GM19467 (cell line): ENCODE data around the gene GJA3.
"Not testable (repeated sequence)": the region's sequence is repeated elsewhere in the genome, so short reads cannot be mapped to it uniquely, and the experiment has no call there.

Experiments
- ATAC-seq: cut with Tn5 transposase; IDR thresholded peaks from one replicate; pipeline ENCODE4 v1.9.1; 2021; ENCODE audit warnings: mild to moderate bottlenecking, moderate library complexity; ENCODE audit not compliant: unreplicated experiment

Gene GJA3

GRCh38 chr13:20153290-20153689 is 7.6 kb downstream of the GJA3 start:
- ATAC-seq = not testable (repeated sequence)

DNA sequence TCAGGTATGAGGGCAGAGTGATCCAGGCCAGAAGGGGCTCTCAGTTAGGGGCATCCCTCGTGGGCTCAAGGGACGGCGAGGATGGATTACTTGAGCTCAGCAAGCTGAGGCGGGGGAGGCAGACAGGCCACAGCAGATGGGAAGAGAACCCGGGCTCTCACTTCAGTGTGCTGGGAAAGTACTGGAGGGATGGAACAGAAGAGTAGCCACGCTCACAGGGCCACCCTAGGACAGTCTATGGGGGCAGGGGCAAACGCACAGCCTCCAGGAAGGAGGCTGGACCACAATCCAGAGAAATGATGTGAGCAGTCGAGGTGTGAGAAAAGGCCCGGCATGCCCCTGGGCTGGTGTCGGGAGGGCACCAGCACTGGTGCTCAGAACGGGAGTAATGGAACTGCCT is 9.2 kb downstream of the GJA3 start:
- ATAC-seq = no peak

GRCh38 chr13:20151016-20151415 is 9.8 kb downstream of the GJA3 start:
- no peak for ATAC-seq

DNA sequence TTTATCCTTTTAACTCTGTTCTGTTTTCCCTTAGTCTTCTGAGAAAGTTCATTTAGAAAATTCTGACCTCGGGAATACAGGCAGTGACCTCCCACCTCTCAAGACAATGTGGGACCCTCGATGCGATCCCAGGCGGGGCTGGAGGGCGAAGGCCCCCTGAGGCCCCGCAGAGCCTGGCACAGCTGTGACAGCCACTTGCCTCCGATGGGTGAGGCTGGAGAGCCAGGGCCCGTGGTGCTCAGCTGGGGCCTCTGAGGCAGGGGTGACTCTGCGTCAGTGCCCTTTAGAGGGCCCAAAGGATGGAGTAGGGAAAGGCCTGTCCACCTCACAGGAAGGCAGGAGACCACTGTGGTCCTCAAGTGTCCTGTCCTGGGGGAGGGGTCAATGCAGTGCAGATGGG is 10.3 kb downstream of the GJA3 start:
- no peak for ATAC-seq

DNA sequence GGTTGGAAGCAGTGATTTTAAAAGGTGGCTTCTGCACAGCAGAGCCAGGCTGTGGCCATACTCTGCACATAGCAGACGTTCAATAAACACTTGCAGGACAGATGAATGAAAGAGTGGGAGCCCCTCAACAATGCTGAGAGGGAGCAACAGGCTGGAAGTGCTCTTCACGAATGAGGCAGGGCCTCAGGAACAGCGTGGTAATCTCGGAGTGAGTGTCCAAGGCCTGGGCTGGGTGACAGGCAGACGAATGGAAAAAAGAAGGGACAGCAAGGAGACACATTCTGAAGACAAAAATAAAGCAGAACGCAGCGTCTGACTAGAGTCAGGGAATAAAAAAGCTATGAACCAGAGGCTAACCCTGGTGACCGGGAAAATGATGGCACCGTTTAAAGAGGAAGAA is 11.1 kb downstream of the GJA3 start:
- no peak for ATAC-seq

GRCh38 chr13:20148501-20149183 is 12.2 kb downstream of the GJA3 start:
- no peak for ATAC-seq

DNA sequence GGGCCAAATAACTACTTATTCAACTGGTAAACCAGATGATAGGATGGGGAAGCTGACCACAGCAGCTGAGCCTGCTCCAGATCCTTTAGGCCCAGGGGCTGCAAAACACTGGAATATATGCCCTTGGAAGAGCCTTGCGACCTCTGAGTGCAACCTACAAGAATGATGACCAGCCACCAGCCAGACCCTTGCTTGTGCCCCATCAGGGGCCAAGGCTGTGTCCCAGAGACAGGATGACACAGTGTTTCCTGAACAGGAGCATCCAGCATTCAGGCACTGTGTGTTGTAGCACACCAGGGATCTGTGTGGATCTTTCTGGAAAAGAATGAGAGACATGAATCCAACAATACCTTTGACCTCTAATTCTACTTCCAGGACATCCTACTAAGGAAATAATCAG is 14.5 kb downstream of the GJA3 start:
- ATAC-seq = no peak

DNA sequence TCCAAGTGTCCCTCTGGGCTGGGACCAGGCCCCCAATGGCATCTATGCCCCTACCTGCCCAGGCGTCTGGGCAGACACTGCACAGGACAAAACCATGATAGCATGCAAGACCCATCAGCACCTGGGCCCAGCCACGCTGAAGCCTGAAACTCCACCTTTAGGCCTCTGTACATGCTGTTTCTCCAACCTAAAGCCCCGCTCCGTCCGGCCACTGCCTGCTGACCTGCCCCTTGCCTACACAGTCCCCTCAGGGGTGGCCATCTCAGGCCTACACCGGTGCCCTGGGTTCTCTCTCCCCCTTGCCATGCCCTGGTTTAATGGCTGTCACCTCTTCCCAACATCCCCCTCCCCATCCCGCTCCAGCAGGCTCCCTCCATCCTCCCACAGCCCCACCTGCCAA is 15.3 kb downstream of the GJA3 start:
- ATAC-seq = no peak

GRCh38 chr13:20144141-20144850 is 16.6 kb downstream of the GJA3 start:
- no peak for ATAC-seq

- no peak for ATAC-seq
These were observed 17.8 kb downstream of the GJA3 start for GRCh38 chr13:20142927-20143480.

DNA sequence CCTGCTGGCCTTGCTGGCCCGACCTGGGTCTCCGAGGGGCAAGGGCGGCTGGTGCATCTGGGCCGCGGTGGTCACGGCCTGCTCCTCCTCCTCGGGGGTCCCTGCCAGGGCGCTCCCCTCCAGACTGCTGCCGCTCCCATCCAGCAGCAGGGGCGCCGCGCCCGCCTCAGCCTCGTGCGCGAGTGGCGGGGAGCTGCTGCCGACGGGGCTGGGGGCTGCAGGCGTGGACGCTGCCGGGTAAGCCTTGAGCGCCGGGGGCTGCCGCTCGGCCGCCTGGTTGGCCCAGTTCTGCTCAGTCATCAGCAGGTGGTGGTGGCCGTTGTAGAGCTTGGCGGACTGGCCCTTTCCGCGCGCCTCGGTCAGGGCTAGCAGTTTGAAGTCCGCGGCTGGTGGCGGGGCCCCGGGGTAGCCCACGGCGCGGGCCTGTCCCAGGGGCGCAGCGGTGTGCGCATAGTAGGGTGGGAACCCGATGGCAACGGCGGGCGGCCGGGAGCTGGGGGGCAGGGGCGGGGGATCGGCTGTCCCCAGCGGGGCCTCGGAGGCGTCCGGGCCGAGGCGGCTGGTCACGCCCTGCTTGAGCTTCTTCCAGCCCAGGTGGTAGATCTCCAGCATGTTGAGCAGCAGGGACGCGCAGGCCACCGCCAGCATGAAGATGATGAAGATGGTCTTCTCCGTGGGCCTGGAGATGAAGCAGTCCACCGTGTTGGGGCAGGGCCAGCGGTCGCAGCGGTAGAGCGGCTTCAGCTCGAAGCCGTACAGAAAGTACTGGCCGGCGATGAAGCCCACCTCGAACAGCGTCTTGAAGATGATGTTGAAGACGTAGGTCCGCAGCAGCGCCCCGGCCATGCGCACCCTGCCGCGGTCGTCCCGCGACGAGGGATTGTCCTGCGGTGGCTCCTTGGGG is 18.6 kb downstream of the GJA3 start:
- no peak for ATAC-seq

DNA sequence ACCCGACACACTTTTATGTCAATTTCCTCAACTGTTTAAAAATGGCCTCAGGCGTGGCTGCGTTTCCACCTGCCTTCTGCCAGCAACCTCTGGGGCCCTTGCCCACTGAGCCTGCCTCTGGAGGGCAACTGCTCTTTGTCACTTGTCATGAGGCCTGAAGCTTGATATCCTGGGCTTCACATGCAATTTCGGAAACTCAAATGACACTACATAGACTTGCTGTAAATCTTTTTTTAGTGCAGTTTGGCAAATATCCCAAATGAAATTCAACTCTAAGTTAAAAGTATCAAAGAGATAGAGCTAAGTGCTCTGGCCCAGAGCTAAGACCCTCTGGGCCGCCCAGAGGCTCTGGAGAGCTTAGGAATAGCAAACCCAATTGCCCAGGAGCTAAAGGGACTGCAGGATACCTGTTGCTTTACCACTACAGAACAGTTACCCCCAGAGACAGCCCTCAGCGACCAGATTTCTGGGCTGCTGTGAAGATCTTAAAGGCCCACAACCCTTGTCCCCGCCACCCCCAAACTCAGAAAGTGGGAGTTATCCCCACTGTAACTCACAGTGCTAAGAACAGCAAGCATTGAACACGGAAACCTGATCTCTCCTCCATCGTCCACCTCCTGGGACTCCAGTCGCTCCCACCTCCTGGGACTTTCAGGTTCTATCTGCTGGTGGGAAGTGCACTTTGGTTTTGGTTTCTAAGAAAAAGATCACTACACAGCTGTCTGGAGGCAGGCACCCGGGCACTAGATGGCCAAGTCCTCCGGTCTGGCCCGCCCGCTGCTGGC is 19.4 kb downstream of the GJA3 start:
- no peak for ATAC-seq

DNA sequence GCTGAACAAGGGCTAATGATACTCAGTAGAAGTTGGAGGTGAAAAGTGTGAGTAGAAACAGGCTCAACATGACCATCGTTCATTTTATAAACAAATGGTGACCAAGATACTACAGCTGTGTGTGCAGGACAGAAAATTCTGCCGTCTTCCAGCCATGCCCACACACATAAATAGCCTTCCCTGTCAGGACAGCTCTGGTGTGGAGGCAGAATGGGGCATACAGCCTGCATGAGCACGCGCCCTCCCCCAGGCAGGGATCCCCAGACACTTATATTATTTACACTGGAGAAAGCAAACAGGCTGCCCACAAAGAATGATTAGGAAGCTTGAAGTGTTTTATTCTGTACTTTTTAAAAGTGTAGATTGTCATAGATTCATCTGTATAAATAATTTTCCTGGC is 20.4 kb downstream of the GJA3 start:
- no peak for ATAC-seq

DNA sequence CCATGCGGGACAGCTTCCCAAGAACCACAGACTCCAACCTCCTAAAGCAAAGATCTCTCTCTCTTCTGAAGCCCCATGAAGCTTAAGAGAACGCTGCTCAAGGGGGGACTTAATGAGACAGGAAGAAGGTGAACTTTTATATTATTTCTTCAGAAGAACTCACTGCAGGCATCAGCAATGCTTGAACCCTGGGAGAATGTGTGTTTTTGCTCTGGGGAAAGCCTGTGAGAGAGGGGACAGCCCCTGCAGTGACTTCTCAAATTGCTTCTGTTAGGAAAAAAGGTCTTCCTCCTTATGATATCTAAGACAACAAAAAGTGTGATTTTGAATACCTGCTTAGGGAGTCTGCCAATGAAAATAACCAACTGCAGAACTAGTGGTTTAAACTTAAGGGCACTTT is 23.0 kb downstream of the GJA3 start:
- ATAC-seq = no peak

DNA sequence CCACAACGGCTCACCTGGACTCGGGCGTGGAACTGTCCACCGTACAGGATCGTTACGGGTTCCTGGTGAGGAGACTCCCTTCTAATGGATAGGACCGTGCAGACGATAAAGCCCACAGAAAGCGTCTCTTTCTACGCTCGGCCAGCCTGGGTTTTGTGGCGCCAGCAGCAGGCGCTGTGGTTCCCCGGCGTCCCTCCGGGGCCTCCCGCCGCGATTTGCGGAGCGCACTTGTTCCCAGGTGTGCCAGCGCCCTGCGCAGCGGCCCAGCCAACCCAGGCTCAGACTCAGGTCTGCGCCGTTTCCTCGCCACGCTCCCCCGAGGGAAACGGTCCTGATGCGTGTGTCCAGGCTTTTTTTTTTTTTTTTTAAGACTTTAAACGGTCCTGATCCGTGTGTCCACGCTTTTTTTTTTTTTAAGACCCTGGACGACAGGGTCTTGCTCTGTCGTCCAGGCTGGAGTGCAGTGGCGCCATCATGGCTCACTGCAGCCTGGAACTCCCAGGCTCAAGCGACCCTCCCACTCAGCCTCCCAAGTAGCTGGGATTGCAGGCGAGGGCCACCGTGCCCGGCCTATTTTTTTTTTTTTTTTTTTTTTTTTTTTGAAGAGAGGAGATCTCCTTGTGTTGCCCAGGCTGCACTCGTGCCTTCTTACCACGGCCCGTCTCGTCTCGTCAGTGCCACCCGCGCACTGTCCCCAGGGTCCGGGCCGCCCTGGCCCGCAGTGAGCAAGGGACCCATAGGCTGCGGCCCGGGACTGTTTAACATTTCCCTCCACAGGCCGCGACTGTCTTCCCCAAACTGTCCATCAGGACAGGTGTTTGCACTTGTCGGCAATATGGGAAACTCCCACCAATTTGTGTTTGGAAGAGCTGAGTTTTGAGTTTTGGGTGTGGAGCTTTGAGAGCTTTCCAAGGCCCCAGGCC is 23.8 kb downstream of the GJA3 start:
- no peak for ATAC-seq

DNA sequence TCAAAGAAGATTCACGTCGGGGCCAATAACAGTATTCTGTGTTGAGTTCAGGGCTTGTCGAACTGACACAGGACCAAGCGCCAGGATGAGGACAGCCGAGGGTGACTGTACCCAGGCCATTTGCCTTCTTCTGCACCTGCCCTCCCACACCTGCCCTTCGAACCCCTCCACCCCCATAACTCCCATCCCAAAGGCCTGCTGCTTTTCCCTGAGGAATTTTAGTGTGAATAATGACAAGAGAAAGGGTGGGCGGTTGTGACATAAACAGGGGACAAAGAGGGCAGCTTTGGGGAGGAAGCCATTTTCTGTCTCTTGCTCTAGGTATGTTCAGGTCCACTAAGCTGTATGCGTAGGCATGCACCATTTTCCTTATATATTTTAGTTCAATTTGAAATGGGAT is 26.1 kb downstream of the GJA3 start:
- no peak for ATAC-seq

- no peak for ATAC-seq
These were observed 28.7 kb downstream of the GJA3 start for GRCh38 chr13:20132052-20132634.

DNA sequence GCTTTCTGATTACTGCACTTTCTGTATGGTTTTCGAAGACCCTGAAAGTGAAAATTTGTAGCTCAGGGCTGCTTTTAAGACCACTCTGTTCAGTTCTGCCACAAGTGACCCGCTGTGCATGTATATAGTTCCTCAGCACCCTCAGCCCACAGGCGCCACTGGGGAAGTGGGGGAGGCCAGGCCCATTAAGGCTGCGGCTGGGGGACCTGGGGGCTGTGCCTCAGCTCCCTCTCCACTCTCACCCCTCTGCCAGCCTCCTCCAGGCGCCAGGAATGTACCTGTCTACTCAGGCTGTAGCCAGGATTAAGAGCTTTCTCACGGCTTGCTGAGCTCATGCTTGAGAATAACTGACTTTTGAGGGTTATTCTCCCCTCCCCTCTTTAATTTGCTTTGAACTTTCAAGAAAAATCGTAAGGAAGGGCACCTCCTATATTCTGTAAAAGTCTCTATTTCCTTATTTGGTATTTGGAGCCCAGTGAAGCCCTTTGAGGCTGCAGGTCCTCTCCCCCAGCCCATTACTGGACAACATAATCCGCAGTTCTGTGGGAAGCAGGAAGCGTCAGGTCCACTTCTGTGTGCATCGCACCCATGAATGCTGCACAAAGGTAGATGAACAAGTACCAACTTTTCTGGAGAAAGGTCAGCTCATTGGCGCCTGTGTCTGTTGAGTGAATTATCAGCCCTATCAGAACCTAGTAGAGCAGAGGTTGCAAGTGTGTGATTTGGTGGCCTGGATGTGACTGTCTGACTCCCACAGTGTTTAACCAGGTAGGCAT is 29.6 kb downstream of the GJA3 start:
- no peak for ATAC-seq
